ENCODE results near the gene OLFML2B. TPM values are rescaled to one million over a fixed set of nuclear protein-coding genes. Genes with fewer than 3 reads are reported as not detected.

Gene OLFML2B
- polyA plus RNA-seq, 3 donors, result 8.5 to 11.0 (median 10.5) TPM

DNA sequence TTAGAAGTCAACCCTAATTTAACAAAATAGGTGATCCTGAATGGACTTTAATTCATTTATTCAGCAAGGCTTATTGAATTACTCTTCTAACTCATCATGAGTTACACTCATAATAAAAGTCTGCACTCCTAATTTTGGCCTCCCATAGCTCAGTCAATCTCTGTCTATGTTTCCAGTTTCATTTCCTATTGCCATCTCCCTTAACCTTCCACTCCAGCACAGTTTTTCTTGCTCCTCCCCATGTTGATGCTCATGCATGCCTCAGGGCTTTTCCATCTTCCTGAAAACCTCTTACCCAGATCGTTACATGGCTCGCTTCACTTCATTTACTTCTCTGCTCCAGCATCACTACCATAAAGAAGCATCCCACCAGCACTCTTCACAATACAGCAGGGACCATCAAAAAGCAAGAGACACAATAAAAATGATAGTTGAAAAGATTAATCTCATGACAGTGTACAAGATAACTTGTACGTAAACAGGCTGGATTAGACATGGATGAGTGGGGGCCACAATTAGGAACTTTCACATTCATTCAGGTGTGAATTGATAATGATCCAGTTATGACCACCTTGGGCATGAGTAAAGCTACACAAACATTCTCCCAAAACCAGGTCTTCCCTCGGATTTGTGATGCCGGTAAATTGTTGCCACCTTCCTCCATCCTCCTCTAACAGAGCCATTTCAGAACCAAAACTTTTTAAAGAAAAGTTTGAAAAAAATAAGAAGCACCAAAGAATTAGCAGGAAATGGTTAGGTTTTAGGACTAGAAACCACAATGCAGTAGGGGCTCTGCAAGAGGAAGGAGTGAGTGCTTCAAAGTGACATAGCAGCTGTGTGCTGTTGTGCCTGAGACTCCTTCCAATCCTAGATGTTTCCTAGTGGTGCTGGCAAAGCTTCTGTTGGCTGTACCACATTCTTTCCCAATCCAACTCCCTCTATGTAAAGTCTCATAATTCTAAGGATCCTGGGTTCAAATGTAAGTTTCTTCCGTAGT lies 89.8 kb downstream of the OLFML2B start:
- no peak for DNase-seq (ENCODE audit: extremely low read depth in 1 of 11, low read depth in 9 of 11, low spot score in 4 of 11)

Other genes starting within 250 kb of the OLFML2B start
- gene NOS1AP, start 45.8 kb upstream of the OLFML2B start, polyA plus RNA-seq (ENCODE audit: insufficient read length in 3 of 3), result 10 to 100 TPM in 2 of 3 donors, 1 to 10 TPM in 1; 9.6 to 18.0 (median 10.4) TPM